NCI-H226 (cell line): ENCODE measurements around the gene BTBD2.

Experiments
- DNase-seq: peaks from one replicate; pipeline ENCODE4 v3.0.0-alpha.2; 2015

Gene BTBD2

GRCh38 chr19:2015608-2015950, at the start of gene BTBD2:
Gene BTBD2 (minus strand): TSS chr19:2015714. CDS start chr19:2015703, 11 bp downstream.
- DNase-seq = peak; percentile 34

GRCh38 chr19:2064788-2065524, 49.4 kb upstream of the BTBD2 start:
- DNase-seq = no peak

- no peak for DNase-seq
Observed at GRCh38 chr19:2064395-2064787, 48.9 kb upstream of the BTBD2 start.

GRCh38 chr19:2063824-2064223, 48.3 kb upstream of the BTBD2 start:
- DNase-seq = no peak

- DNase-seq = no peak
Observed at GRCh38 chr19:2062770-2063169, 47.3 kb upstream of the BTBD2 start.

GRCh38 chr19:2062389-2062729, 46.8 kb upstream of the BTBD2 start:
- DNase-seq = no peak

GRCh38 chr19:2061495-2062388, 46.2 kb upstream of the BTBD2 start:
- DNase-seq = peak; percentile 93

- peak; percentile 56 for DNase-seq
Observed at GRCh38 chr19:2060884-2061494, 45.5 kb upstream of the BTBD2 start.

GRCh38 chr19:2059422-2060201, 44.1 kb upstream of the BTBD2 start:
- DNase-seq = no peak

GRCh38 chr19:2058570-2059421, 43.3 kb upstream of the BTBD2 start:
- no peak for DNase-seq

GRCh38 chr19:2057484-2058469, 42.3 kb upstream of the BTBD2 start:
- DNase-seq = no peak

GRCh38 chr19:2056837-2057192, 41.3 kb upstream of the BTBD2 start:
- no peak for DNase-seq

GRCh38 chr19:2055931-2056836, 40.7 kb upstream of the BTBD2 start:
- DNase-seq = peak; percentile 79

GRCh38 chr19:2054763-2055162, 39.2 kb upstream of the BTBD2 start:
- DNase-seq = no peak

GRCh38 chr19:2053601-2054389, 38.3 kb upstream of the BTBD2 start:
- no peak for DNase-seq

GRCh38 chr19:2051773-2052704, 36.5 kb upstream of the BTBD2 start:
- DNase-seq = no peak

- peak; percentile 60 for DNase-seq
Observed at GRCh38 chr19:2050991-2051772, 35.7 kb upstream of the BTBD2 start, which contains the start of gene MKNK2. Gene MKNK2 (minus strand): TSS chr19:2051244. CDS start chr19:2050851, 393 bp downstream.
